GM18520 (cell line): ENCODE data around the gene AGK.
"Not testable (repeated sequence)": the region's sequence is repeated elsewhere in the genome, so short reads cannot be mapped to it uniquely, and the experiment has no call there.

Source experiments
- ATAC-seq: cut with Tn5 transposase; IDR thresholded peaks from one replicate; pipeline ENCODE4 v1.9.1; 2021; ENCODE audit not compliant: unreplicated experiment

AGK gene

DNA sequence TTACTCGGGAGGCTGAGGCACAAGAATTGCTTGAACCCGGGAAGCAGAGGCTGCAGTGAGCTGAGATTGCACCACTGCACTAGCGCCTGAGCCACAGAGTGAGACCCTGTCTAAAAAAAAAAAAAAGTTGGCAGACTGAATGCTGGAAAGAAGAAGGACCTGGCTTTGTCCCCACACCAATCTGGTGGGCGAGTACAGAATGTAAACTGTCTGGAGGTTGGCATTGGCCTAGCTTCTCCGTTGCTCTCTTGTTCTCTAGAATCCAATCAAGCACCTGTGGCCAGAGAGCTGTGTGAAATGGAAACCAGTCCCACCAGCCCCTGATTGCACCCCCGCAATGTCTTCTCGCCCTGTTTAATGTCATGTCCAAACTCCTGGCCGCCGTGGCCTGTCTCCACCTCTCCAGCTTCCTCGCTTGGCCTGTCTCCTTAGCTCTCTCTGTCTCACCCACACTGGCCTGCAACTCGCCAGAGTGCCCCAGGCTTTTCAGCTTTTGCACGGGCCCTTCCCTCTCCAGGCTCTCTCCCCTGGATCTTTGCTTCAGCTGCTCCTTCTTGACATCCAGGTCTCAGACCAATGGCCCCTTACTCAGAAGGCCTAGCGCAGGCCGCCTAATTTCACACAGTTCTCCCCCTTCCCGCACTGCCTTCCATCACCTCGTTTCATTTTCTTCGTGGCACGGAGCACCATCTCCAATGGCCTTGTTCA lies 670 bp upstream of the AGK start:
- no peak for ATAC-seq

DNA sequence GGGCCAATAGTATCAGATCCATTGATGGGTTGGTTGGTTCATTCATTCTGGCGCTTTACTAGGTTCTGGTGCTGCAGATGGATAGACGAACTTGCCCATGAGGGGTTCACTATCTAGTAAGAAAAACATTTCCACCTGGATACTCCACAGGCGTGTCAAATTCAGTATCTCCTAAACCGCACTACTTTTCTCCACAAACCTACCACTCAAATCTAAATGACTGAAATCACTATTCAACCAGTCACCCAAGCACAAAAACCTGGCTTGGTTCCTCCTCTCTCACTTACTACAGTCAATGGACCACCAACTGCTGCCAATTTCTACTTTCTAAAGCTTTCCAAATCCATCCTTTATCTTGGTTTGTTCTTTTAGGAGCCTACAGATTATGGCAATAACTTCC lies 572 bp downstream of the AGK start:
- ATAC-seq: no peak

DNA sequence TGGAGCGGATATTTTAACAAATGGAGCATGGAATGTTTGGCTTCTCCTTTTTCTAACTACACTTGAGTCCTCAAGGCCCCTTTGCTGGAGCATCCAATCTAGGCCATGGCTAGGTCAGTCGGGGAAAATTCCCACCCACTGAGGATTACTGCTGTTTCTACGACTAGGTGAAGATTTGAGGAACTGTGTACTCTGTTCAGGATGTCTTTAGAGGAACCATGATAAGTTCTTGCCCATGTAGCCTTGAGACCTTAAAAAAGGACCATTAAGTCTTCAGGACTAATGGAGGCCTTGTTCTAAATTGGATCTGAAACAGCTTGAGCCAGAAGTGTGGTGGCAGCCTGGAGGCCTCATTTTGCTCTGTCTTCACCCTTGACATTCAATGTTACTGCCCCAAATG lies 6.2 kb downstream of the AGK start:
- ATAC-seq: no peak

DNA sequence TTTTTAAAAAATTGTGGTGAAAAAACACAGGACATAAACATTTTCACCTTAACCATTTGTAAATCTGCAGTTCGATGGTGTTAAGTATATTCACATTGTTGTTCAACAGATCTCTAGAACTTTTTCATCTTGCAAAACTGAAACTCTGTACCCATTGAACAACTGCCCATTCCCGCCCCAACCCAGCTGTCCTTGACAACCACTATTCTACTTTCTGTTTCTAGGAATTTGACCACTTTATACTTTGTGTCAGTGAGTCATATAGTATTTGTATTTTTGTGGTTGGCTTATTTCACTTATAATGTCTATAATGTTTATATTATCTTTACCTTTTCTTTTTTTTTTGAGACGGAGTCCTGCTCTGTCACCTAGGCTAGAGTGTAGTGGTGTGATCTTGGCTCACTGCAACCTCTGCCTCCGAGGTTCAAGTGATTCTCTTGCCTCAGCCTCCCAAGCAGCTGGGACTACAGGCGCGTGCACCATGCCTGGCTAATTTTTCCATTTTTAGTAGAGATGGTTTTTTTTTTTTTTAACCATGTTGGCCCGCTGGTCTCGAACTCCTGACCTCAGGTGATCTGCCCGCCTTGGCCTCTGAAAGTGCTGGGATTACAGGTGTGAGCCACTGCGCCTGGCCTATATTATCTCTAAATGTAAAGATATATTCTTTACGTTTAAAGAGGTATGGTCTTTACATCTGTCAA lies 6.8 kb downstream of the AGK start:
- ATAC-seq: peak; percentile 32

DNA sequence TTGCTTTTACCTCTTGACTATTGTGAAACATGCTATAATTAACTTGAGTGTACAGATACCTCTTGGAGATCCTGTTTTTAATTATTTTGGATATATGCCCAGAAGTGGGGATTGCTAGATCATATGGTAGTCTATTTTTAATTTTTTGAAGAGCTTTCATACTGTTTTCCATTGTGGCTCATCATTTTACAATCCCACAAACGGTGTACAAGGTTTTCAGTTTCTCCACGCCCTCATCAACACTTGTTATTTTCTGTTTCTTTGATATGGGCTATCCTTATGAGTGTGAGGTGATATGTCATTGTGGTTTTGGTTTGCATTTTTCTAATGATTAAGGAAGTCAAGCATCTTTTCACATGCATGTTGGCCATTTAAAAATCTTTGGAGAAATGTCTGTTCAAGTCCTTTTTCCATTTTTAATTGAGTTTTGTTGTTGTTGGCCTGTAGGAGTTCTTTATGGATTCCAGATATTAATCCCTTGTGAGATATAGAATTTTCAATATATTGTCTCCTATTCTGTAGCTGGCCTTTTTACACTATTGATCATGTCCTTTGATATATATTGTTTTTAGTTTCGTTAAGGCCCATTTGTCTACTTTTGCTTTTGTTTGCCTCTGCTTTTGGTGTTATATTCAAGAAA lies 7.5 kb downstream of the AGK start:
- peak; percentile 72 for ATAC-seq

DNA sequence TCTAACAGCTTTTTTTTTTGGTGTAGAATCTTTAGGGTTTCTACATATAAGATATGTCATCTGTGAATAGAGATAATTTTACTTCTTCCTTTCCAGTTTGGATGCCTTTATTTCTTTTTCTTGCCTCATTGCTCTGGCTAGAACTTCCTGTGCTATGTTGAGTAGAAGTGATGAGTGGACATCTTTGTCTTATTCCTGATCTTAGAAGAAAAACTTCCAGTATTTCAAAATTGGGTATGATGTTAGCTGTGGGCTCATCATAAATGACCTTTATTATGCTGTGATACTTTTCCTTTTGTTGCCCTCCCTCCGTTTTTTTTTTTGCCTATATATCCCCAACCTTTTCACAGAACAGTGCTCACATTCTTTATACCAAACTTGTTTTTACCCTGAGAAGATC lies 8.8 kb downstream of the AGK start:
- no peak for ATAC-seq

DNA sequence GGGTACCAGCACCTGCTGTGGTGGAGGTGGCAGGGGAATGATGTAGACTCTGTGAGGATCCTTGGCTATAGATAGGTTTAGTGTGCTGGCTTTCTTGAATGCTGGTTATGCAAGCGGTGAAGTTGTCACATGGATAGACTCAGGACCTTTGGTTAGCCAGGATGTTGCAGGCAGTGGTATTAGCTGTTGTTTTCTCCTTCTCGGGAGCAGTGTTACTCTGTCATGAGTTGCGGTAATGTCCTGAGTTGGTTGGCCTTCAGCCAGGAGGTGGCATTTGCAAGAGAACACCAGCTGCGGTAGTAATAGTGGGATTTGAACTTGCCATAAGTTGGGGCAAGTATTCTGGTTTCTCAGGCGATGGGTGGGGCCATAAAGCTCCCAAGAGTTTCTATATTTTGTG lies 10.8 kb downstream of the AGK start:
- ATAC-seq: no peak

DNA sequence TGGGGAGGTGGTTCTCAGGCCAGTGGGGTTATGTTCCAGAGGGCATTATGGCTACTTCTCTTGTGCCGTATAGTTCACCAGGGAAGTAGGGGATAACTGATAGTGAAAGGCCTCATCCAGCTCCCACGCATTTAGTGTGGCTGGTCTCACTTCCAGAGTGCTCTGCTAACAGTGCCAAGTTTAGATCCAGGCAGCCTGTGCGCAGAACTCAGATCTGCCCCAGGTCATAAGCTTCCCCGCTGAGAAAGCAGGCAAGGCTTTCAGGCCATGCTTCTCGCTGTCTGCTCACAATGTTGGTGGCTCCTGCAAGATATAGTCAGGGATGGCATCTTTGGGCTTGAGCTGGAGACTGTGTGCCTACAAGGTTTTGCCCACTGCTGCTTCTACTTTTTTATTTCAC lies 11.3 kb downstream of the AGK start:
- ATAC-seq: no peak

DNA sequence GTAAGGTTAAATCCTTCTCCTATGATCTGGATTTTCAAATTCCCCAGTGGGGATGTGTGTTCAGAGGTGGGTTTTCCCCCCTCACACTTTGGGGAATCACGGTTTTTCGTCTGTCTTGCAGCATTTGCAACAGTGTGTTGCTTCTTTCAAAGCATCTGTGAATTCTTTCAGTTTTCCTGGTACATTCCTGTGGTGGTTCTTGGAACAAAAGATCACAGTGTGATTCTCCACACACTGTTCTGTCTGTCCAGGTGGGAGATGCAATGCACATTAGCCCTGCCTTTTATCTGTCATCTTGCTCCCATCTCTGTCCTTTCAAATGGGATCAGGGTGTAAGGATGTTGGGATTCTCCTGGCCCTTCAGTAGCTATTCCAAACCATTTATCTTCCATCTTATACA lies 11.8 kb downstream of the AGK start:
- ATAC-seq: no peak

DNA sequence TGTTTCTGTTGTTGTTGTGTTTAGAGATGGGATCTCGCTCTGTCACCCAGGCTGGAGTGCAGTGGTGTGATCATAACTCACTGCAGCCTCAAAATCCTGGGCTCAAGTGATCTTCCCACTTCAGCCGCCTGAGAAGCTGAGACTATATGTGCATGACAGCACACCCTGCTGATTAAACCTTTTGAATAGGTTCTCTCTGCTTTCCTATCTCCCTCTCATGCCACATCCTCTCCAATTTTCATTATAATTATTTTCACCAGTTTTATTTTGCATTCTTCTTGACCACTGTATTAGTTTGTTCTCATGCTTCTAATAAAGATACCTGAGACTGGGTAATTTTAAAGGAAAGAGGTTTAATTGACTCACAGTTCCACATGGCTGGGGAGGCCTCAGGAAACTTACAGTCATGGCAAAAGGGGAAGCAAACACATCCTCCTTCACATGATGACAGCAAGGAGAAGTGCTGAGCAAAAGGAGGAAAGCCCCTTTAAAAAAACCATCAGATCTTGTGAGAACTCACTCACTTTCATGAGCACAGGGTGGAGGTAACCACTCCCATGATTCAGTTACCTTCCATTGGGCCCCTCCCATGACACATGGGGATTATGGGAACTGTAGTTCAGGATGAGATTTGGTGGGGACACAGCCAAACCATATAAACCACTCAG lies 12.9 kb downstream of the AGK start:
- peak; percentile 64 for ATAC-seq

DNA sequence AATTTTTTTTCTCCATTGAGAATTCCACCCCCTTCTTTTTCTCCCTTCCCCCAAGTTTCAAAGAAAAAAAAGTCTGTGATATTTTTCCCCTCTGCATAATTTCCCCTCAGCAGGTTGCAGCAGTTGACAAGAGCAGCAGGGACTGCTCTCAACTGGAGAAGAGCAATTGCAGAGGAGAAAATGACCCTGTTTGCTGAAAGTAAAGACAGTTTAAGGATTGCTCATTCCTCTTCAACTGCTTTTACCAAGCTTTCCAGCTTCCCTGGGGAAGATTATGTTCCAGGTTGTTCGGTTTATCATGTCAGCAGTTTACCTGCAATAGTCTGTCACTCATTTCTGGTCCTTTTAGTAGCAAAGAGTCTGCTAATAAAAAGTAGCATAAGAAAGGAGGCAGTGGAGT lies 16.2 kb downstream of the AGK start:
- ATAC-seq: no peak

DNA sequence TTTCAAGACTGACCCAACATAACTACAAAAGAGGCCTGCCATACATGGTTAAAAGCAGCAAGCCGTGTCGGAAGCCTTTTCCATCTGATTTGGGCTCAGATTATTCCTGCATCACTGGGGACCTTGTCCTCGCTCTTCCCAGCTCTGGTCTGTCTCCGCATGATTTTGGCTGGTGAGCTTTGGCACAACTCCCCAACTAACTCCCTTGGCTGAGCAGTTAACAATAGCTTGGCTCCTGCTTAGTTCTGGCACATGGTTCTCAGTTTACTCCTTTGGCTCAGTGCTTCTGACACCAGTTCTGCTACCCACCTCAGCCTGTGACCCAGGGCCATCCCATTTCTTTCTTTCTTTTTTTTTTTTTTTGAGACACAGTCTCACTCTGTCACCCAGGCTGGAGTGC lies 17.0 kb downstream of the AGK start:
- no peak for ATAC-seq

DNA sequence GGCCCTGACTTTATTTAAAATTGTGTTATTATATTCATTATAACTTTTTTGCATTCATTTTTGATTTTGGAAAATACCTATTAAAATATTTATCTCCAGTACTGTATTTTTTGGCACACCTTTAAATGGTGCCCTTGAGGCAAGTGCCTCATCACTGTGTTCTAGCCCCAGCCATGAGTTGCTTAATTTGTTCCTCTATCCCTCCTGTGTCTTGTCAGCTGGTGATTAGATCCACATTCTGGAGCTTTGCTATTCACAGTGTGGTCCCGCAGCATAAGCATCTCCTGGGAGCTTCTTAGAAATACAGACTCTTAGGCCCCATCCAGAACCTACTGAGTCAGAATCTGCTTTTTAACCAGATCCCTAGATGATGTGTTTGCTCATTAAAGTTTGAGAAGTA lies 19.8 kb downstream of the AGK start:
- ATAC-seq: no peak

DNA sequence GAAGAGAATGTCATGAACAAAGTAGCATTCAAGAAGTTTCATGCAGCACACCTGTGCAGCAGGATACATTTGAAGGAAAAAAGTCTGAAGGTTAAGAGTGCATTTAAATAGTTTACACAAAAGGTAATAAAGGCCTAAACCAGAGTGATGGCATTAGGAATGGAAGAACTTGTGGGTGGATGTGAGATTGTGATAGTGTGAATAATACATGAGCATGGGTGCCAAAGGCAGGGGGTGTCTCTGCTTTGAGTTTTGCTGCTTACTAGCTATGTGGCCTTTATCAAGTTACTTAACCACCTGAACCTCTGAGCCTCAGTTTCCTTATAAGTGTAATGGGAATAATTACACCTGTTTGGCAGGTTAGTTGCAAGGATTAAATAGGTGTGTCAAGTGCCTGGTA lies 21.0 kb downstream of the AGK start:
- no peak for ATAC-seq

DNA sequence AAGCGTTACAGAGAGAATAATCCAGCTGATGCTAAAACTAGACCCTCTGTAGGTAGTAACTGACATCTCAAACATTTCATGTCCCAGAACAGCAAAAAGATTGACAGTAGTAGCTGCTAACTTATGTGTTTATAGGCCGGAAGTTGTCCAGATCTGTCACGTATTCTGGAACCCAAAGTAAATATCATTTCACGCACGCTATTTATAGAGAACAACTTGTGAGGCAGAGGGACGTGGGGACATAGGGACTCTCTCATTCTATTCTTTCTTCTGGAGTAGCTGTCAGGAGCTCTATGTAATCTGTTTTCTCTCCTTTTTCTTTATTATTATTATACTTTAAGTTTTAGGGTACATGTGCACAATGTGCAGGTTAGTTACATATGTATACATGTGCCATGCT lies 22.3 kb downstream of the AGK start:
- no peak for ATAC-seq

DNA sequence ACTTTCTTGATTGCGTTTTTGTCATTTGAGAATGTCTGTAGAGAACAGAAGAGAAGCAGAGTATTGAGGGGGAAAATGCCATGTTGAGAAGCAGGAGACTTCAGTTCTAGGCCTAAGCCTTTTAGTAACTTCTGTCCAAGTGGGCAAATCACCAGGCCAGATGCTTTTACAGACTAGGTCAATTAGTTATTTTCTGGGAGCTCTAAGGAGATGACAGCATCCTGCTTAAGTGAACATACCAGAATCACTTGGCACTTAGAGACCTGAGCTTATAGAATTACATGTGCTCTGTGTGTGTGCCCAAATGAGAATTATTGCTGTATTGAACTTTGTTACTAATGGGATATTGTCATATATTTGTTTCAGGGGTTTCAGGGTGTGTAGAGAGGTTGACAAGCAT lies 24.0 kb downstream of the AGK start:
- no peak for ATAC-seq

DNA sequence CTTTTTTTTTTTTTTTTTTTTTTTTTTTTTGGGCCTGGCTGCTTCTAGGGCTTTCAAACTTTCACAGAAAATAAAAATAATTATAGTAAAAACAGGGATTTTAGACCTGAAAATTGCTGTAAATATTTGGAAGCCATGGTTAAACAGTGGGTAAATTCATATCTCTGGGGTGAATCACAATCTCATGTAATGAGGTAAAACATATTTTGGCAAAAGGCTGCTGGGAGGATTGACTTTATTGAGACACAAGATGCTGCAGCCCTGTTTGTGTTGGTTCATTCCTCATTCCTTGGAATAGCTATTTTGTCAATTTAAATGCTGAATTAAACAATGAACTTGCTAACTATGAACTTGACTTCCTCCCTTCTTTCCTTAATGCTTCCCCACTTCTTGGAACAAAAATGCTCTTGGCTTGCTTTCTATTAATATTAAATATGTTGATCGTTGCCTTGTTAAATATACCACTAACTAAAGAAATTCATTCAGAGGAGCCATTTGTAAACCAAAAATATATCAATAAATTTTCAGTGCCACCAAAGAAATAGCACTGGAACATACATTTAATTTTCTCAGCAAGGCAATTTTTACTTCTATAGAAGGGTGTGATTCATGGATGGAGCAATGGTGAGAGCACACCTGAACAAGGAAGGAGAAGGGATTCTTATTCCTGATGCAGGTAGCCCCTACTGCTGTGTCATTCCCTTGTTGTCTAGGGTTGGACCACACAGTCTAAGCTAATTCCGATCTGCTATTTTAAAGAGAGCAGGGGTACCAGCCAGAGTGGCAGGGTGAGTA lies 24.6 kb downstream of the AGK start:
- no peak for ATAC-seq

DNA sequence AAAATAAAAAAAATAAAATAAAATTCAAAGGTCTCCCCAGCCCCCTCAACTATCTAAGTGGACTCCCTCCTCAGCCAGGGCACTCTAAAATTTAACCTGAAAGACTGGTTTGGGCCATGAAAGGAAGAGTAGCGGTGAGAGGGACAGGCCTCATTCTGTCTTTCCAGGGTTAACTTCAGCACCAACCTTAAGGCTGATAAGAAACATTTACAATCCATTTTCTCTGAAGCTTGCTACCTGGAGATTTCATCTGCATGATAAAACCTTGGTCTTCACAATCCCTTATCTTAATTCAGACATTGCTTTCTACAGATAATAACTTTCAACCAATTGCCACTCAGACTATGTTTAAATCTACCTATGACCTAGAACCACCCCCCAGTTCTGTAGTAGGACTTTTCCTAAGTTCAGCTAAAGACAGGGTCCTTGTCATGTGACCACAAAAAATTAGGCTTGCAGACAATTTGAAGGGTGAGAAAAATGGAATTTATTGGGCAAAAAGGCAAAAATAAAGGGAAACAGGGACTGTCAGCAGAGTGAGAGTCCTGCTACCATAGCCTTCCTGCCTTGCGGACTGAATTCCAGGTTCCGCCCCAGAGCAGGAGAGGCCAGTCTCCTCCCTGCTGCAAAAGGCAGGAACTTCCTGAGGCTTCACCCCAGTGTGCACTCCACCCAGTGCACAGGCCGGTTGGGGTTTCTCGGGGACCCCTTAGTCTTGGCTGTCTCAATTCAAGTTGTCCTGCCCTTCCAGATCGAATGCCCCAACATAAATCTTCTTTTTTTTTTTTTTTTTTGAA lies 26.0 kb downstream of the AGK start:
- ATAC-seq: no peak

DNA sequence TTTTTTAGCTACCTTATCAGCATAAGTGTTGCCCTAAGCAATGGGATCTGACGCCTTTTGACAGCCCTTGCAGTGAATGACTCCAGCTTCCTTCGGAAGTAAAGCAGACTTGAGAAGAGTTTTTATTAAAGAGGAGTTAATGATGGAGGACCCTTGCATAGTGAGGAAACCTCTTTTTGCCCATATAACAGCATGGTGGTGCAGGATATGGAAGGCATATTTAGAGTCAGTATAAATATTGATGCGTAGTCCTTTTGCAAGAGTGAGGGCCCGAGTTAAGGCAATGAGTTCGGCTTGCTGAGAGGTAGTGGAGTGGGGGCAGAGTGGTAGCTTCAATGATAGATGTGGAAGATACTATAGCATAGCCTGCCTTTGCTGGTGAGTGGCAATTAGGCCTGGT lies 28.7 kb downstream of the AGK start:
- not testable (repeated sequence) for ATAC-seq

DNA sequence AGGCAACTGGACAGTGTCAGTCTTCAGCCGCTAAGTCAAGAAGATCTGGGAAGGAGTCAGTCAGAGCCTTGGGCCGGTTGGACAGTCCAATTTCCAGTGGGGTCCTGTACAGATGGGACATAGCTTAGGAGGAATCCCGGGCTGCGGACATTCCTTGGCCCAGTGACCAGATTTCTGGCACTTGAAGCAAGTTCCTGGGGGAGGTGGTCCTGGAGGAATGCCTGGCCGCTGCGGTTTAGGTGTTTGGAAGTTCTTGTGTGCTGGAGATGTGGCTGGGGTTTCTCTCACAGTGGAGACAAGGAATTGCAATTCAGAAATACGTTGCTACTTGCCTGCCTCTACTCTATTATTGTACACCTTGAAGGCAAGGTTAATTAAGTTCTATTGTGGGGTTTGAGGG lies 30.9 kb downstream of the AGK start:
- not testable (repeated sequence) for ATAC-seq
